G401.6 (cell line): Measurements from ENCODE around the gene ABCA9.

Experiments used
- FAIRE-seq: peaks from 2 replicates; lab custom pipeline; 2012; peaks lifted over from hg19 to GRCh38; lab: Jason Lieb, UNC

The ABCA9 gene

DNA sequence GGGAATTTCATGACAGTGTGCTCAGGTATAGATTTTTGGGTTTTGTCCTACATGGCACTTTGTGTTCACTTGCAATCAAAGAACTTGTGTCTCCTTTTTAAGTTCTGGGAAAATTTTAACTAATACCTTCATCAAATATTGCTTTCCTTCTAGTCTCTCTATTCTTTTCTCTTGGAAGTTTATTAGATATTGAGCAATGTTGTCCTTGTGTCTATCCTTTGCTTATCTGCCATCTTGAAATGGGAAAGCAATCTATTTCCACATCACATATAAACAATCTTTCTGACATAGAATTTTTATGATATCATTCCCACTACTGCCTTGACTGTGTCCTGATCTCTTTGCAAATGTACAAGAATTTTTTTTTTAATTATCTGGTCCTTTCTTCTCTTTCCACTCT is 4.4 kb upstream of the ABCA9 start:
- FAIRE-seq, result no peak

DNA sequence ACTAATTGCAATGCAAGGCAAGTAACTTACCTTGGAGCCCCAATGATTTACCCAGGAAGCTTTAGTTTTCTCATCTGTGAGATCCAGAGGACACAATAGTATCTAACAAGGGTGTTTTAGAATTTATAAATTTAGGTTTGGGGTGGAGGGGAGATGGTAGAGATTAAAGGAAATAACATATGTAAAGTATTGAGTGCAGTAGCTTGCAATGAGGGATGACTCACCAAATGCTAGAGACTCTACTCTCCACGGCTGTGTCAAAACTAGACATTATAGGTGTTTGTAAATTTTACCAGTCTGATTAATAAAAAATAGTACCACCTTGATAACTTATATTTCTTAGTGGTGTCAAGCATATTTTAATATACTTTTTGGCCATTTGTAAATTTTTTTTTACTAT is 3.7 kb upstream of the ABCA9 start:
- no peak for FAIRE-seq

DNA sequence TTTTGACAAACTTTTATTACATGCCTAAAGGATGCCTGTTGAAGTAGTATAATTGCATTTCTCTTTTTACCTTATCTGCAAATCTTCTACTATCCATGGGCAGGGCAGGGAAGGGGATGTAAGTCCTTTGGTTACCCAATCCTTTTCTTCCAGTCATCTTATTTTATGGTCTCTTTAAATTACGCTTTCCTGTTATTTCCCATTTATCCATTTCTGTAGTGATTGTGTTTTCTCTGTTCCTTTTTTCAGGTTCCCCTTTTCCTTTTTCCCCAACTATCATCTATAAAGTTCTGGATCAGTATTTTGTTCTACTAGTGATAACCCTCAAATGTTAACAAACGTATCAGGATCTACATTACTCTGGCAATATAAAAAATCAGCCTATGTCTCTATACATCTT is 3.3 kb upstream of the ABCA9 start:
- no peak for FAIRE-seq

DNA sequence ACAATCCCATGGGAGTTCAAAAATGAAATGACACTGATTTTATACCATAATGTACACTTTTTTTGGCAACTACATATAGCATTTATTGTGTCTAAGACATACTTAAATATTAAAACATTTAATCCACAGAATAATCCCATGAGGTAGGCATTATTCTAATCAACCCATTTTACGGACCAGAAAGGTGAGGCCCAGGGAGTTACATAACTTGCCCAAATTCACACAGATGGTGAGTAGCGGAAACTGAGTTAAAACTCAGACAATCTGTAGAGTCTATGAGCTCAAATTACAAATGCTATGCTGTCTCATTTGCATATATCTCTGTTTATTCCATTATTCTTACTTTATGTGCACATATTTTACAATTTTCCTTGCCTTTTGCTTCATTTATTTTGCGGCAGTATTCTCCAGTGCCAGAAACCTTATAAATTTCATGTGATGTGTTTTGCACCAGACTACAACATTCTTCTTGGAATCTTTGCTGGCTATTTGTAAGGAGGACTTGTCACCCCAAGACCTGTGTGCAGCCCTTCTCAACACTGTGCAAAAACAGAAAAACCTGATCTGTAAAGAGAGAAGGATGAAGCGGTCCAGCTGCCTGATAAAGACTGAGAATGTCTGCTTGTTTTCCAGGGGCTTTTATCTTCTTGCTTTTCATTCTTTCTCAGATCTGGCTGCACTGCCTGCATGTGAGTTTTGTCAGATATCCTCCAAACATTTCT is 2.3 kb upstream of the ABCA9 start:
- no peak for FAIRE-seq

DNA sequence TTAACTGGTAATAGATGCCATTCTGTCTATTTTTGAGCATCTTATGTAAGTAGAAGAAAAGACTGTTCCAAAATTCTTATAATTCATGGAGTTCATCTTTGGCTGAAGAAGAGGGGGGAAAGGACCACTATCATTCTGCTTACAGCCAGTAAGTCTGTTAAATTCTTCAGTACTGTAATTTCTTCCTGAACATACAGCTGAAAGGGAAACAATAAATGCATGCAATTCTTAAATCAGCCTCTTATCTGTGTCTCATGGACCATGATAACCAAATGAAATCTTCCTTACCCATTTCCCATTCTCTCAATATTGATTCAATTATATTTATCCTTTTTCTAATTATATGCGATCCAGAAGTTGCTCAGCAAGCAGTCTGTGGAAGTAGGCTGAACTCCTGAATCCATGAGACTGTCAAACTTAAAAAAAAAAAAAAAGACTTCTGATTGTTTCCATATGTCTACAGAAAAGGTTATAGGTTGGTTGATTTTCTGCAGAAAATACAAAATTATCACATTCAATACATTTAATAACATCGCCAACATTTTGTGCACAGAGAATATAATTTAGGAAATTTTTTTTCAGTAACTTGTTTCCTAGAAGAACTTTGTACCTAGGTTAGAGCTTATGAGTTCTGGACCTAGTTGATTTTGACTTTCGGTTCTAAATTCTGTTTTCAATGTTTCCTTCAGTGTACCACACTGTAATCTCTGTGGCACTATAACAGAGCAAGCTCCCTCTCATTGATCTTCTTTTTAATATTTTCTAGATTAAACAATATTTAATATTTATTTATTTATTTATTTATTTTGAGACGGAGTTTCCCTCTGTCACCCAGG is 1.2 kb upstream of the ABCA9 start:
- FAIRE-seq, result no peak

DNA sequence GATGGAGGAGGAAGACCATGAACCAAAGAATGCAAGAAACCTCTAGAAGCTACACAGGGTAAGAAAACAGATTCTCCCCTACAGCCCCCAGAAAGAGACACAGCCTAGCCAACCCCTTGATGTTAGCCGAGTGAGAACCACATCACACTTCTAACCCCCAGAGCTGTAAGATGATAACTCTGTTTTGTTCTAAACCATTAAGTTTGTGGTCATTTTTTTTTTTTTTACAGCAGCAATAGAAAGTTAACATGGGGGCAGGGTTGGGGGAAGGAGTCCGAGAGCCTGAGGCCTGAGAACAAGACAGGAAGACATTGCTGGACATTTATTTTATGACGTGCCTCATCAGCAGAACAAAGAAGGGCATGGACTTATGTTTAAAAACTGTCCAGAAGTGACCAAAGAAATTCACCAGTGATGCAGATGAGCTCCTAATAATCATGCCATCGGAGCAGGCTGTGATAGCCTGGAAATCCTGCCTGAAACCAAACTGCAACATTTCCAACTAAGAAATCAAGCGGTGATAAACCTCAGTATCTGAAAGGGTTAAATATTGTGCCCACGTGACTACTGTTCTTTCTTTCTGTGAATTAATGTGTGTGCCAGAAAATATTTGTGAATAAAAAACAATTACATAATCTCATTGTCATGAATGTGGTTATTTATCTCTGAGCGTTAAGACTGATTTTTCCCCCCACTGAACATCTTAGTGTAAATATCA is 1.1 kb downstream of the ABCA9 start:
- FAIRE-seq, result no peak

DNA sequence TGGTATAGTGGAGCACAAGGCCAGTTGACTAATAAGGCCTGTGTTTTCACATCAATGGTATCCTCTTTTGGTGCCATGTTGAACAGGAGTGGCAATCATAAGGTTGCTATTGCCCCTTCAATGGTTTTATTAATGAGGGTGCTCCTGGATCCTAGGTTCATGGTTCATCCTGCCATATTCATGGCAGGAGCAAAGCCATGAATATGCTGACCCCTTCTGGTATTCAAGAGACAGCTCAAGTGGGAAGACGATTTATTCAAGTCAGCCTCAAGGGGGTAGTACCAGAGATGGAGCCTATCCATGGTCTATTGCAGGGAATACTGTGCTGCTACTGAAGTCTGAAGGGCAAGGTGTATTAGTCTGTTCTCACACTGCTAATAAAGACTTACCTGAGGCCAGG is 2.6 kb downstream of the ABCA9 start:
- no peak for FAIRE-seq

DNA sequence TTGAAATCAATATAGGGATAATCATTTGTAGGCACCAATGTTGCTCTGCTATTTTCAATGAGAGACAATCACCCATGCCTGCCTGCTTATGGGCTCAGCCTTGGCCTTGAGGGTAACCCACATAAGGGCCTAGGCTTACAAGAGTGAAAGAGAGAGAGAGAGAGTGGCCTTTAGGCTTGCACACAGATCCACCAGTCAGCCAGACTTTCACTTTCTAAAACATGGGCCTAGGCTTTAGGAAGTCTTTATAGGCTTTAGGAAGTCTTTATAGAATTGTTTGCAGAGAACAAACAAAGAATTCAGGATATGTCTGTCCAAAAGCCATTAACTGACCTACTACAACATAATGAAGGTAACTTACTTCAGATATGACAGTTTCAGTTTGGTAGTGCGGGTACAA is 3.4 kb downstream of the ABCA9 start:
- no peak for FAIRE-seq

DNA sequence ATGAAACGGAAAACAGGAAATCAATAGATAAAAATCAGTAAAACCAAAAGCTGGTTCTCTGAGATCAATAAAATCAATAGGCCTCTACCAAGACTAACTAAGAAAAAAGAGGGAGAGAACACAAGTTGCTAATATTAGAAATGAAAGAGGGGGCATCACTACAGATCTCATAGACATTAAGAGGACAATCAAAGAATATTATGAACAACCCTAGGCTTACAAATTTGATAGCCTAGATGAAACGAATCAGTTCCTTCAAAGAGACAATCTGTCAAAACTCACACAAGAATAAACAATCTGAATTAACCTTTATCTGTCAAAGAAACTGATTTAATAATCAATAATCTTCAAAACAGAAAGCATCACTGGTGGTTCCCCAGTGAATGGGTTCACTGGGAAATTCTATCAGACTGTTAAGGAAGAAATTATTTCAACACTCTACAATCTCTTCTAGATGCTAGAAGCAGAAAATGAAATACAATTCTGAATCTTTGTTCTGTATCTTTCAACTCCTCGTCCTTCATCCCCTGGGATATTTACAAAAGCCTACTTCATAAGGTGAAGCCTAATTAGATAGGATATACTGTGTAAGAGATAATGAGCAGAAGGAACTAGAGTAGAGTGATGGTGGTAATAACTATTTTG is 4.4 kb downstream of the ABCA9 start:
- FAIRE-seq, result no peak

DNA sequence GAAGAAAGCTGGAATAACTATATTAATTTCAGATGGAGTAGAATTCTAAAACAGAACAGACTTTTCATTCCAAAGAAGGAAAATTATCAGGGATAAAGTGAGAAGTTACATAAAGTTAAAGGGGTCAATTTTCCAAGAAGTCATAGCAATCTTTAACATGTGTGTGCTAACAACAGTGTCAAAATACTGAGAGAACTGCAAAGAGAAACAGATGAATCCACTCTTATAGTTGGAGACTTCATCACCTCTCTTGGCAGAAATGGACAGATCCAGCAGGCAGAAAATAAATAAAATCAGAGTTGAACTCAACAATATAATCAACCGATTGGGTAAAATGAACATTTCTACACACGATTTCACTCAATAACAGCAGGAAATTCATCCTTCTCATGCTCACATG is 5.4 kb downstream of the ABCA9 start:
- no peak for FAIRE-seq

DNA sequence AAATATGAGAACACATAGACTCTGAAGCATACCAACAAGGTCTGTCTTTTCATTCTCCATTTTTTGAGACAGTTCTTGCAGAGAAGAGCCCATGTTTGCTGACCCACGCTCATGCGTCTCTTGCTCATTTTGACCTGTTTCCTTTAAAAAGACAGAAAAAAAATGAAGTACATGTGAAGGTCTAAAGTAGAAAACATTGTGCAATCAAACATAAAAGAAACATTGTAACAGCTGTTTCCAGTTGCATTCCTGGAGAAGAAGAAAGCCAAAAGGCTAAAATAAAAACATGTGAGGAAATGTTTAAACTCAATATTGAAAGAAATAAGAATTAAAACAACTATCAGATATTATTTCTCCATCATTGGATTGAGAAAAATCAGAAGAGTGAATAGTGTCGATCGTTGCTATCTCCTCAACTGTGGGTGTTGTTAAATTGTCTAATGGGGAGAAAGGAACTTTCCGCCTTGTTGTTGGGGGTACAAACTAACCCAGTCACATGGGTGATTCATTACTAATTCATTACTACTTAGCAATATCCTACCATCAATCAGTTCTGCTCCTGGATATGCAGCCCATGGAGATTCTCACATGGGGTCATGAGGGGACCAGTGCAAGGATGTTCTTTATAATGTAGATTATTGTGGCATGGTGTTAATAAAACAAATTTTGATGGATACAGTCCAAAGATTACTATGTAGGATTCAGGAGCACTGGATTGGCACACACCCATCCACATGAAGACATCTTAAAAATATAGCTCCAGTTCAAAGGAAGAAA is 9.5 kb downstream of the ABCA9 start:
- FAIRE-seq, result no peak

DNA sequence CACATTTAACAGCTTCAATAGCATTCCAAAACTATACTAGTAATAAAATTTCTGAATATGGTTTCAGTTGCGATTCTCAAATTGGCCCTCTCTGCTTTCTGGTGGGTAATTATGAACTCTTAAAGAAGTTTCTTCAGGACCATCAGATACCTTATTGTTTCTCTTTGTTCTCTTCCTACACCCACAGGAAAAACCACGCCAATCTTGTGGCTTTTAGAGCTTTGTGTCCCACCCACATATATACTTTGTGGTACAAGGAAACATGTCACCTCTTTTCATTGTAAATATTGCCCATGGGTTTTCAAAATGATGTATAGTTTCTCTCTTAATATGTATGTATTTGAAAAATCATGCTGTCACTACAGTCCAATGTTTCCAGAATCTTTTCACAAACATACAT is 12.1 kb downstream of the ABCA9 start:
- FAIRE-seq, result no peak

DNA sequence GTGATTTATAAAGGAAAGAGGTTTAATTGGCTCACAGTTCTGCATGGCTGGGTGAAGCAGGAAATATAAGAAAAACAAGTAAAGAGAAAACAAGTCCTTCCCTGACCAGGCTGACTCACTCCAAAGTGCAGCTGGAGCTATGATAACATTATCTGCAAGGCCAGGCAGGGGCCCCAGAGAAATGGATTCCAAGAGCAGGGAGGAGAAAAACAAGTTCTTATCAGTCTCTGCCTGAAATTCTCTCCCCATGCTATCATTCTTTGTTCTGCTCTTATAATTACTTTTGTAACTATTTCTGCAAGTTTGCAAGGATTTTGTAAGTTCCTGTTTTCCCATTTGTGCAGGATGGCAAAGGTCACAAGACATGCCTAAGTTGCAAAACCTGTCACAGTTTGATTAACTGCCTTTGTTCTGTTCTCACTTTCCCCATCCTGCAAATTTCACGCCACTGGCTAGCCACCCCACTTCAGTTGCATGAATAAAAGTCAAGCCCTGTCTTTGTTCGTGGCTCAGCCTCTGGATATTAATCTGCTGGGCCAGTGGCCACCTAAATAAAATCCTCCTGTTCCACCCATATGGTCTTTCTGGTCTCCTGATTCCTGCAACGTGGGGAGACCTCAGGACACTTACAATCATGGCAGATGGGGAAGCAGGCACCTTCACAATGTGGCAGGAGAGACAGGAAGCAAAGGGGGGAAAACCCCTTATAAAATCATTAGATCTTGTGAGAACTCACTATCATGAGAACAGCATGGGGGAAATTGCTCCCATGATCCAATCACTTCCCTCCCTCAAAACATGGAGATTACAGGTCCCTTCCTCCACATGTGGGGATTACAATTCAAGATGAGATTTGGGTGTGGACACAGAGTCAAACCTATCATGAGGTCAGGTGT is 13.1 kb downstream of the ABCA9 start:
- FAIRE-seq, result no peak

DNA sequence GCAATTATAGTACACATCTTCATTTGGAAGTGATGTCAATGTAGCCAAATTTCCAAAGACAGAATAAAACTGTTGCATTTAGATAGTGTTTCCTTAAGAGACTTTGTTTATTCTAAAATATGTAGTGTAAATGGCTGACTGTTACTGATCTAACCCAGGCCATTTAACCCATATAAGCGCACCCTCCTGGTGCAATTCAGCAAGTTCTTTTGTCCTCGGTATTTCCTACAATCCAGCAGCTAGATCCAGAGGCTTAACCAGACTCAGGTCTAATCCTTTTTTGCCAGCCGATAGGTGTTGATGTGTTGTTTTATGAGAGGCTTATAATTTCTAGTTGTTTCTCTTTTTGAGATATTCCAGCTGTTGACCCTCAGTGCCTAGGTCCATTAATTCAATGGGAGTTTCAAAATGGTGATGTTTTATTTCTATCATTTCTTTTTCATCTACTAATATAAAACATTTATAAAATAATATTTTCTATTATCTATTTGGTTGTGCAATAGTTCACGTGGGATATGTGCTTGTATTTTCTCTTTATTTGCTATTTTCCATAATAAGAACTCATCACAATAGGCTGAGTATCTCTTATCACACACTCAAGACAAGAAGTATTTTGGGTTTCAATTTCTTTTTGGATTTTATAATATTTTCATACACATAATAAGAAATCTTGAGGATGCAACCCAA is 14.5 kb downstream of the ABCA9 start:
- no peak for FAIRE-seq

DNA sequence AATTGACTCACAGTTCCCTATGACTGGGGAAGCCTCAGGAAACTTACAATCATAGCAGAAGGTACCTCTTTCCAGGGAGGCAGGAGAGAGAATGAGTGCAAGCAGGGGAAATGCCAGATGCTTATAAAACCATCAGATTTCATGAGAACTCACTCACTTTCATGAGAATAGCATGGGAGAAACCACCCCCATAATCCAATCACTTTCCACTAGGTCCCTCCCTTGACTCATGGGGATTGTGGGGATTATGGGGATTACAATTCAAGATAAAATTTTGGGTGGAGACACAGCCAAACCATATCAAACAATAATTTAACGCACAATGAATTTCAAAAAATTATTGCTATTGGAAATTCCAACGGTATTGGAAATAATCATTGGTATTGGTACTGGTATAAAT is 15.1 kb downstream of the ABCA9 start:
- no peak for FAIRE-seq

DNA sequence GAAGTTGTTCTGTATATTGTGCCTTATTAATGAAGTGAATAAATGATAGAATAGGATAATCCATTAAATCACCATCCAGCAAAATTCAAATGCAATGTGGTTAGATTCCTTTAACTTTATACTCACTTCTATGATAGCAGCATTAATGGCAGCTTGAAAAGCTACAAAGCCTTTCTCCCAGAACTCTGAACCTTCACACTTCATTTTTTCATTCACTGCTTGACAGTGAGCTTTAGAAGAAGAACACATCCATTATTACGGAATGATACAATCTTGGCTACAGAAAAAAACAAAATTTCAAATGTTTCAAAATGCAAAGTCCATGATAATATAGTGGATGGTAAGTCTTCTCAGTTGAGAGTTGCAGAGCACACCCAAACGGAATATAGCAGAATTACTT is 16.4 kb downstream of the ABCA9 start:
- no peak for FAIRE-seq

DNA sequence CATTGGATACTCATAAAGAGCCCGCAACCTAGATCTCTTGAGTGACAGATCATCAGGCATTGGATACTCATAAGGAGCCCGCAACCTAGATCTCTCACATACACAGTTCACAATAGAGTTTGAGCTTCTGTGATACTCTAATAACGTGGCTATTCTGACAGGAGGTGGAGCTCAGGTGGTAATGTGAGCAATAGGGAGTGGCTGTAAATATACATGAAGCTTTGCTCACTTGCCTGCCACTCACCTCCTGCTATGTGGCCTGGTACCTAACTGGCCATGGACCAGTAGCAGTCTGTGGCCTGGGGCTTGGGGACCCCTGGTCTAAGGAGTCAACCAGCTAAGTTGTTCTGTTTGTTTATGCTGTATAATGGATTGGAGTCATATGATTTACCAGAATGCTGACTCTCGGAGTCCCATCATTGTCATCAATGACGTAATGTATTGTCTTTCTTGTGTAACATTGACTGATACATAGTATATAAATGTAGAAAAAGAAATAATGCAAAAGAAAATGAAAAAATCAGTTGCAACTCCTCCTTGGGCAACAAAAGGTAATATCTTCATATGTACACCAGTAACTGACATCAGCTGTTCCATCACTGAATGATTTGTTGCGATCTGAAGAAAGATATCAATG is 17.5 kb downstream of the ABCA9 start:
- FAIRE-seq, result no peak

DNA sequence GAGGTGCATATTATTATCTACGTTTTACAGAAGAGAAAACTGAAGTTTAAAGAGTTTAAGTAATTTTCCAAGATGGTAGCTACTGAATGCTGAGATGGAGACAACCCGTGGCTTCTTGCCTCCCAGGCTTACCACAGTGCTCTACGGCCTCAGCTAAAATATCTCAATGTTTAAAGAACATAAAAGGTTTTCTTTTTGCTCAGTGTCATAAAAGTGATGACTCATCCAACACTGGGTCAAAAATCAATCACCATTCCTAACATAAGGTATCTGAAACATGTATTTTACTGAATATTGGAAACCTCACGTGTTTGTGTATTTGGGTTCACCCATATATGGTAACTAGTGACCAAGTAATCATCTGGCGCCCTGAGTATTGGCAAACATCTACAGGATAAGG is 18.4 kb downstream of the ABCA9 start:
- FAIRE-seq, result no peak

DNA sequence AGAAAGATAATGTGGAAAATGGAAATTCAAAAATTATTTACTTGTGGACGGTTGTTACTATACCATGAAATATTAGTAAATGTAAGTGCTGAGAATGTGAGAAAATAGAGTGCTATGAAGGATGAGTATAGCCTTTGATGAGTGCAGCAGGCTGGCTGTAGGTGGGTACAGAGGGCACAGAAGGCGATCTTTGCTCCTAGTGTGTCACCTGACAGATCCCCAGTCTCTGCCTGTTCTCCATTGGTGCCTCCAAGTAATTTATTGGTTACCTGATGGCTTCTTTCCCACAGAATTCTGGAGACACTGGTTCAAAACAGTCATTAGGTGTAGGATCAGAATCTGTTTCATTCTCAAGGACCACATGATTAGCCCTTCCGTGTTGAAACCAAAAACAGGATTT is 28.9 kb downstream of the ABCA9 start:
- no peak for FAIRE-seq

DNA sequence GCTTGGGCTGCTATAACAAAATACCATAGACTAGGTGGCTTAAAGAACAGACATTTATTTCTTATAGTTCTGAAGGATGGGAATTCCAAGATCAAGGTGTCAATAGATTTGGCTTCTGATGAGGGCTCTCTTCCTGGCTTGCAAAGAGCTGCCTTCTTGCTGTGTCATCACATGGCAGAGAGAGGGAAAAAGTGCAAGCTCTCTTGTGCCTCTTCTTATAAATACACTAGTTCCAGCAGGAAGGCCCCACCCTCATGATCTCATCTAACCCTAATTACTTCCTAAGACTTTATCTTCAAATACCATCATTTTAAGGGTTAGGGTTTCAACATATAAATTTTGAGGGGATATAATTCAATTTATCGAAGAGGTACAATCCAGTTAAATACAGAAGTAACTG is 30.6 kb downstream of the ABCA9 start:
- no peak for FAIRE-seq
